Ascending aorta (tissue), 2 donors: ENCODE data around the gene KCNE3. TPM values are rescaled to one million over a fixed set of nuclear protein-coding genes. Genes with fewer than 3 reads are reported as not detected.

Experiments
- DNase-seq, 2 donors: peaks; one replicate each; pipeline ENCODE4 v3.0.0-alpha.2; 2019; ENCODE audit warnings: low spot score in 2 of 2
- H3K27ac ChIP-seq, 2 donors: fragments of 200-600 bp; sonication (generic); one replicate each; pipeline ENCODE4 v1.5.1; 2016 to 2017; ENCODE audit warnings: mild to moderate bottlenecking in 1 of 2
- H3K27me3 ChIP-seq: fragments of 200-600 bp; sonication (generic); one replicate; pipeline ENCODE4 v1.5.1; 2017
- H3K36me3 ChIP-seq, 2 donors: fragments of 200-600 bp; sonication (generic); one replicate each; pipeline ENCODE4 v1.5.1; 2016
- H3K4me1 ChIP-seq, 2 donors: fragments of 200-600 bp; sonication (generic); one replicate each; pipeline ENCODE4 v1.5.1; 2016 to 2017; ENCODE audit warnings: mild to moderate bottlenecking in 1 of 2
- H3K4me3 ChIP-seq, 2 donors: fragments of 200-600 bp; sonication (generic); one replicate each; pipeline ENCODE4 v1.5.1; 2016 to 2017; ENCODE audit warnings: mild to moderate bottlenecking in 1 of 2
- H3K9me3 ChIP-seq, 2 donors: fragments of 200-600 bp; sonication (generic); one replicate each; pipeline ENCODE4 v1.5.1; 2016
- intact Hi-C: fragments of 100-400 bp; cut with DNase I; formaldehyde crosslinking; loops from one replicate; pipeline ENCODE4 v1.15.1; 2023
- total RNA-seq: library from RNA; depleted of rRNA; stranded (reverse); fragments of >200 nt; gene quantifications from one replicate; pipeline ENCODE4 v1.1.0, GENCODE V29; 2016
- TF ChIP-seq, protein P1 (sequence below), 3 experiments: fragments of 200-600 bp in 2 of 3; fragments of 450-650 bp in 1 of 3; sonication (generic) in 2 of 3; IDR thresholded peaks; one replicate each; pipeline ENCODE4 v1.5.1; 2016 to 2019; ENCODE audit warnings: antibody characterized with exemption in 3 of 3, mild to moderate bottlenecking in 1 of 3, moderate library complexity in 1 of 3

KCNE3 gene
- total RNA-seq, 1 donor from 2014 or later = not detected

DNA sequence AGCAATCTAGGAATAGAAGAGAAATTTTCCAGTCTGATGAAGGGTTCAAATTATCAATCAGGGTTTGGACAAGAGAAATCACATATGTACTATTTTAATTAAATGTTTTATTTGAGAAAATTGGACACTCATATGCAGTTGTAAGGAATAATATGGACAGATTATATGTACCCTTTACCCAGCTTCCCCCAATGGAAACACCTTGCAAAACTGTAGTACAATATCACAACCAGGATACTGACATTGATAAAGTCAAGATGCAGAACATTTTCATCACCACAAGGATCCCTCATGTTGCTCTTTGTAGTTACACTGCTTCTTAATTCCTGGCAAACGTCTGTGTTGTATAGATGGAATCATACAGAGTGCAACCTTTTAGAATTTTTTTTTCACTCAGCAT, 27.6 kb upstream of the KCNE3 start:
- no peak for DNase-seq
- TF ChIP-seq, protein P1, sequence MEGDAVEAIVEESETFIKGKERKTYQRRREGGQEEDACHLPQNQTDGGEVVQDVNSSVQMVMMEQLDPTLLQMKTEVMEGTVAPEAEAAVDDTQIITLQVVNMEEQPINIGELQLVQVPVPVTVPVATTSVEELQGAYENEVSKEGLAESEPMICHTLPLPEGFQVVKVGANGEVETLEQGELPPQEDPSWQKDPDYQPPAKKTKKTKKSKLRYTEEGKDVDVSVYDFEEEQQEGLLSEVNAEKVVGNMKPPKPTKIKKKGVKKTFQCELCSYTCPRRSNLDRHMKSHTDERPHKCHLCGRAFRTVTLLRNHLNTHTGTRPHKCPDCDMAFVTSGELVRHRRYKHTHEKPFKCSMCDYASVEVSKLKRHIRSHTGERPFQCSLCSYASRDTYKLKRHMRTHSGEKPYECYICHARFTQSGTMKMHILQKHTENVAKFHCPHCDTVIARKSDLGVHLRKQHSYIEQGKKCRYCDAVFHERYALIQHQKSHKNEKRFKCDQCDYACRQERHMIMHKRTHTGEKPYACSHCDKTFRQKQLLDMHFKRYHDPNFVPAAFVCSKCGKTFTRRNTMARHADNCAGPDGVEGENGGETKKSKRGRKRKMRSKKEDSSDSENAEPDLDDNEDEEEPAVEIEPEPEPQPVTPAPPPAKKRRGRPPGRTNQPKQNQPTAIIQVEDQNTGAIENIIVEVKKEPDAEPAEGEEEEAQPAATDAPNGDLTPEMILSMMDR (IDR thresholded peaks at IDR 0.05) = no peak
- H3K27ac ChIP-seq = no peak overlapping the region
- intact Hi-C loops = loop anchor here (5.0 to 10.0 kb wide), 3 partner anchors 100 to 733 kb away; partner anchors contain the start of genes POLD3, RAB6A and RNF169
- H3K4me1 ChIP-seq = peaks cover 0 to 6% of the 10 kb centered on the region in 2 donors
- H3K36me3 ChIP-seq = no peaks in the 10 kb centered on the region
- H3K9me3 ChIP-seq = no peaks in the 10 kb centered on the region
- H3K27me3 ChIP-seq = no peaks in the 10 kb centered on the region
- H3K4me3 ChIP-seq = no peak overlapping the region

- H3K27ac ChIP-seq = peak overlapping the region; percentile 90 to 99
- no peaks in the 10 kb centered on the region for H3K27me3 ChIP-seq
- intact Hi-C loops = loop anchor here (1.0 to 10.0 kb wide), 6 partner anchors 75 to 732 kb away; partner anchors contain the start of genes C2CD3, PGM2L1, POLD3 and PPME1
- H3K4me3 ChIP-seq = peak overlapping the region; percentile 64 to 95
- H3K4me1 ChIP-seq = peaks cover 0 to 6% of the 10 kb centered on the region in 2 donors
- DNase-seq = no peak
- no peaks in the 10 kb centered on the region for H3K36me3 ChIP-seq
- TF ChIP-seq, protein P1 (IDR thresholded peaks at IDR 0.05) = no peak
- H3K9me3 ChIP-seq = no peaks in the 10 kb centered on the region
Measured at GRCh38 chr11:74493791-74494630, 26.7 kb upstream of the KCNE3 start.

DNA sequence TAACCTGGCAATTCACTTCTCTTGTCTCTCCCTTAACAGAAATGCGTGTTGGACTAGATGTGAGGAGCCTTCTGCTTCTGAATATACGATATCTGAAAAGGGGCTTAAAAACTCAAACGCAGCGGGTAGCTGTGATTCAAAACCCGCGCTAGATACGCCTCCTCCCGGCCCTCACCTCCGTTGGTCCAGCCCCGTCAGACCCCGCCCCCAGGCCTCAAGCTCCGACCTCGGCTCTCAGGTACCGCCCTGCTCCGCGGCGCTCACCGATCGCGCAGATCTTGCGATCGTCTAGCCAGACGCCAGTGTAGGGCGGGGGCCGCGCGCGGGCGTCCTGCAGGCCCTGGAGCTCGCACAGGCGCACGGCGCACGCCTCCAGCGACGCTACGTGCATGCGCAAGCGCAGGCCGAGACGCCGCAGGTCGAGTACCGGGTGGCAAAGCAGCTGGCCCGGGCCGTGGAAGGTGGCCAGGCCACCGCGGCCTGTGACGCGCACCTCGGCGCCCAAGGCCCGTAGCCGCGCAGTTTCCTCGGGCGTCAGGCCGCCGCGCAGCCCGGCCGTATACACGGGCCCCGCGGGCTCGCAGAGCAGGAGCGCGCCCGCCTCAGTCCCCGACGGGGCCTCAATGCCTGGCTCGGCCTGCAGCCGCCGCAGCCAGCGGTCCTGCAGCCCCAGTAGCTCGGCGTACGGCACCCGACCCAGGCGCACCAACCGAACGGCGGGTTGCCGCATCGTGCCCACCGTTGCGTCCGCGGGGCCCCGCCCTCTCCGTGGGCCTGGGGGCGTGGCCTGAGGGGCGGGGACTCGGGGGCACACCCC, 25.8 kb upstream of the KCNE3 start, which contains the start of gene LIPT2:
Gene LIPT2, minus strand, starts transcription at position 751 of the 817 bp plus-strand sequence. Its CDS starts 21 bp downstream, at position 730.
- intact Hi-C loops = loop anchor here (1.0 to 10.0 kb wide), 6 partner anchors 74 to 731 kb away; partner anchors contain the start of genes C2CD3, PGM2L1, POLD3 and PPME1
- peak; percentile 89 to 97 for DNase-seq
- Histone ChIP-seq H3K9me3 (no peaks in the 10 kb centered on the region), H3K36me3 (no peaks in the 10 kb centered on the region), H3K27ac (peak within 1 kb of the TSS; percentile 90 to 99), H3K27me3 (no peaks in the 10 kb centered on the region), H3K4me1 (peaks cover 0 to 6% of the 10 kb centered on the region in 2 donors), H3K4me3 (peak within 1 kb of the TSS; percentile 64 to 95)
- TF ChIP-seq, protein P1 (IDR thresholded peaks at IDR 0.05) = no peak

- no peak overlapping the region for H3K4me3 ChIP-seq
- H3K4me1 ChIP-seq = peaks cover 0 to 6% of the 10 kb centered on the region in 2 donors
- intact Hi-C loops = loop anchor here (2.0 to 10.0 kb wide), 4 partner anchors 73 to 730 kb away; partner anchors contain the start of genes POLD3, RAB6A and RNF169
- H3K27ac ChIP-seq = peak overlapping the region; percentile 90 to 99
- TF ChIP-seq, protein P1 (IDR thresholded peaks at IDR 0.05) = no peak
- no peaks in the 10 kb centered on the region for H3K9me3 ChIP-seq
- no peak for DNase-seq
- no peaks in the 10 kb centered on the region for H3K27me3 ChIP-seq
- H3K36me3 ChIP-seq = no peaks in the 10 kb centered on the region
Measured at GRCh38 chr11:74492084-74492483, 24.7 kb upstream of the KCNE3 start.

DNA sequence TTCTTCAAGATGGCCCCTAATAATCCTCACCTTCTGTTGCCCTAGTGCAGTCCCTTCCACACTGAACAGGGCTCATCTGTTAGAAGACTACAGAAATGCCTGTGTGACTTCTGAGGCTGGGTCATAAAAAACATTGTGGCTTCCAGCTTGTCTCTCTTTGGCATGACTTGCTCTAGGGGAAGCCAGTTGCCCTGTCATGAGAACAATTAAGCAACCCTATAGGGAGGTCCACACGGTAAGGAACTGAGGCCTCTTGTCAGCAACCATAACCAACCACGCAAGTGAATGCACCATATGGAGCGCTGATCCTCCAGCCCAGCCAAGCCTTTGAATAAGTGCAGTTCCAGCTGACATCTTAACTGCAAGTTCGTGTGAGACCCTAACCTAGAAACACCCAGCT, 23.6 kb upstream of the KCNE3 start:
- intact Hi-C loops = loop anchor here (5.0 to 10.0 kb wide), 3 partner anchors 104 to 729 kb away; partner anchors contain the start of genes POLD3, RAB6A and RNF169
- TF ChIP-seq, protein P1 (IDR thresholded peaks at IDR 0.05) = no peak
- H3K4me1 ChIP-seq = peaks cover 0 to 6% of the 10 kb centered on the region in 2 donors

More for the DNA sequence above, 23.6 kb upstream of the KCNE3 start:
- Histone ChIP-seq H3K27me3 (no peaks in the 10 kb centered on the region), H3K27ac (no peak overlapping the region), H3K4me3 (no peak overlapping the region), H3K9me3 (no peaks in the 10 kb centered on the region), H3K36me3 (no peaks in the 10 kb centered on the region)
- DNase-seq = no peak
